Mucosa of gallbladder (tissue), 1 donor: ENCODE data around the gene BCL11A. TPM values are rescaled to one million over a fixed set of nuclear protein-coding genes. Genes with fewer than 3 reads are reported as not detected.

Source experiments
- DNase-seq: peaks from one replicate; pipeline ENCODE4 v3.0.0-alpha.2; 2020; ENCODE audit warnings: low spot score
- total RNA-seq: library from RNA; stranded (reverse); gene quantifications from one replicate; pipeline ENCODE4 v1.2.1, GENCODE V29; 2021
- donor health status: DM: no; HTN: no; CAD: no.

The BCL11A gene
- total RNA-seq, 1 donor from 2014 or later: 21.3 TPM

GRCh38 chr2:60486067-60486466, 67.4 kb downstream of the BCL11A start:
- DNase-seq: no peak

GRCh38 chr2:60485550-60485949, 67.9 kb downstream of the BCL11A start:
- DNase-seq: no peak

- DNase-seq: no peak
These were observed 68.4 kb downstream of the BCL11A start for GRCh38 chr2:60485055-60485454.

GRCh38 chr2:60484133-60484645, 69.3 kb downstream of the BCL11A start:
- DNase-seq: no peak

DNA sequence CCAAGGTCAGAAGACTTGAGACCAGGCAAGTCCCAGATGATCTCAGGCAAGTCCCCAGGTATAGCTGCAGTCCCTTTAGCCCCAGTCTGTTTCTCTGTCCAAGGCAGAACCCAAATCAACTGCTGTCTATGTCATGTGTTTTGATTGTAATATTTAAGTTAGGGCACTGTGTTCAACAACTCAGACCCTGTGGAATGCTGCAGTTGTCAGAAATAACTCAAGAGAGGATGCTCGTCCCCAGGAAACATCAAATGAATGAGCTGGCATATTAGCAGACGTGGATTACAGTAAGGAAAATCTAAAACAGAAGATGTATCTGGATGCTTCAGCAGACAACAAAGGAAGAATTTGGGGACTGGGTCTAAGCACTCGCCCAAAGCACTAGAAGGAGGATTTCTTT, 70.1 kb downstream of the BCL11A start:
- no peak for DNase-seq

DNA sequence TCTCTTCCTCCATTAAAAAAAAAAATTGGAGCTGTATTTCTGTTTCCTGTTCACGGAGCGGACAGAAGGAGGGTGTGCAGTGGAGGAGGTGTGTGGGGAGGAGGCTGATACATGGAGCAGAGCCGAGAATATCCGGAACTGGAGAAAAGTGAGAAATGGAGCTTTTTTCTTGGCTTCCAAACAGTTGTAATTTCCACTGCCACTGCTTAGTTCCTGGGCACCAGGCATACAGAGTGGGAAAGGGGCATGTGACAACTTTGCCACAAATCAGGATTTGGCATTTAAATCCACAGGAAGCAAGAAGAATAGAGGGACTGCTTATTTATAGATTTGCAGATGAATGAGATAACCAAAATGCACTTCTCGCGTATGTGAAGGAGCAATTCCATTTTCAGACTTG, 71.2 kb downstream of the BCL11A start:
- no peak for DNase-seq

- no peak for DNase-seq
These were observed 72.2 kb downstream of the BCL11A start for GRCh38 chr2:60481257-60481656.

- peak; percentile 18 for DNase-seq
These were observed 73.2 kb downstream of the BCL11A start for GRCh38 chr2:60480089-60480773.

GRCh38 chr2:60479226-60480088, 74.0 kb downstream of the BCL11A start:
- no peak for DNase-seq

DNA sequence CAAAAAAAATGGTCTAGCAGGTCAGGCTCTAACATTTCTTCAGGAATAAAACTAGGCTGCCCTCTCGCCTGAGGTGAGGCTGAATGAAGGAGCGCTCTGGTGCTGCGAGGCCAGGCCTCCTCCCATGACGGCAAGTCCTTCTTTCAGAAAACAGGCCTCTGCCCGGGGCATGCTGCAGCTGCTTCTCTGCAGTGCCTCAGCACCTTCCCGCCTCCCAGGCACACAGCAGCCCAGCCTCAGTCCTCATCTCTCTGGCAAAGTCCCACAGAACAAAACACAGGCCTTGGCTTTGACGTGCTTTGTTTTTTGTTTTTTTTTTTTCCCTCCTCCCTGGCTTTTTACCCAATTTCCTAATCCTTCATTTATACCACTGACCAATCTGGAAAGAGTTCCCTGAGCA, 74.8 kb downstream of the BCL11A start:
- no peak for DNase-seq

DNA sequence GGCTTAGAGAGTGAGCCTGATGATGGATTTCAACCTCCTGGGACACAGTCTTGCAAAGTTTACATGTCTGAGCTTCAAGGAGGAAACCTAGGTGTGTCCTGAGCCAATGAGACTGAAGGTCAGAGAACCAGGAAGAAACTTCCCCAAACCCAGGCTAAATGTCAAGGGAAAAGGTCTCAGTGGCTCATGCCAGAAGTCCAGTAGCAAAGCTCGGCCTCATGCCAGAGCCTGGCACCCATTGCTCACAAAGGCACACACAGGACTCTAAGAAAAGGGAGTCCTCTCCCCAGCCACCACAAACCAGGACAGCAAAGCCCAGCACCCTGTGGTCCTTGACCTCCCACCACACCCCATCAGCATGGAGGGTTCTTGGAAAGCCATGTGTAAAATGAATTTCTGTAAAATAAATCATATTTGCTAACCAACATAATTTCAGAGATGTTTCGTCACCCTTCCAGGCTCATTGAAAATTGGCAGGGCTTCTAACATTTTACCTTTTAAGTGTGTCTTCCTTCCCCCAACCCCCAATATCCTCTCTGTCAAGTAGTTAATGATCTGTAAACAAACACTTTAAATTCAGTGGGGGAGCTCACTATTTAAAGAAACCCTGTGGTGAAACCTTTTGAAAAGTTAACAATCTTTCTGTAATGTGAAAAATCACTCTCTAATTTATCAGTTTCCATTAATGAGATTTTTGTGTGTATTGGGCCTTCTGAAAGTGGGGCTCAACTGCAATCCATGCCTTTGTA, 77.1 kb downstream of the BCL11A start:
- DNase-seq: no peak

DNA sequence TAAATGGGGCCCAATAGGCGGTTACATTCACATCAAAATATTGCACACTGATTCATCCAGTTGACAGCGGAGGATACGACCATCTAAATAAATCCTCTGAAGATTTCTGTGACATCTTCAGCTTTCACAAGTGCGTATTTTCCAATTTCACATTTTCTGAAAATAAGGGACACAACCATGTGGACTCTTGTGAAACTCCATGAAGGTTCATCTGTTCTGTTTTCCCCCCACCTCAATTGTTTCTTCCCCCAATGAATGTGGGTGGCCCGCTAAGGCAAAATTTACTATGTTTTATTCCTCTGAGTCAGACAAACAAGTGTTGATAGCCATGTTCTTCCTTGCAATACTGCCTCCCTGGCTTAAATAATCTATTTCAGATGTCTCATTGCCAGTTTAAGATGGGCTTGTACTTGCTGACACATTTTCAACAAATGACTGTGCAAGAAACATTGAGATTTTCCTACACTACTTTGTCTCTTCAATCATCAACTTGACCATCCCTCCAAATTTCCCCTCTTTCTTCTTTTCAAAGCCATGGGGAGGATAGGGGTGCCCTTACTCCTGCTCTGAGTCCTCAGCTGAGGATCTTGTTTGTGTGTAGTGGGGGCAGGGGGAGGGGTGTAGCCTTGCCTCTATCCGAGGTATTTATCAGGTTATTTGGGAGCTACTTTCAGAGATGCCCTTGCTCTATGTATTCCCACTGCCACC, 78.2 kb downstream of the BCL11A start:
- no peak for DNase-seq

DNA sequence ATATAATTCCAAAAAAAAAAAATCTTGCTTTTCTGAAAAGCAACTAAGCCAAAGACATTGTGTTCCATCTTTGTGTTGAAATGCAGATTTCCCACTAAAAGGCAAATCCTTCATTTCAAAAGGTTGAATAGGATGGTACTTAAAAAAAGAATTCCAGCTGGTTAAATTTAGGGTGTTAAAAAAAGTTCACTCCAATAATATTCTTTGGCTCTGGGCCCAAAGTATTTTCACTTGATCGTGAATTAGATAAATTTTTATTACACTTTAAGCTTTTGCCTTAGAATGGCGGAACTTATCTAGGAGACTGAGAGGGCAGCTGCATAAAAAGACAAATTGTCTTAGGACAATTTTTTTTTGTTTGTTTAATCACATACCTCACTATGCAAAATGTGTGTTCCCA, 79.2 kb downstream of the BCL11A start:
- no peak for DNase-seq

DNA sequence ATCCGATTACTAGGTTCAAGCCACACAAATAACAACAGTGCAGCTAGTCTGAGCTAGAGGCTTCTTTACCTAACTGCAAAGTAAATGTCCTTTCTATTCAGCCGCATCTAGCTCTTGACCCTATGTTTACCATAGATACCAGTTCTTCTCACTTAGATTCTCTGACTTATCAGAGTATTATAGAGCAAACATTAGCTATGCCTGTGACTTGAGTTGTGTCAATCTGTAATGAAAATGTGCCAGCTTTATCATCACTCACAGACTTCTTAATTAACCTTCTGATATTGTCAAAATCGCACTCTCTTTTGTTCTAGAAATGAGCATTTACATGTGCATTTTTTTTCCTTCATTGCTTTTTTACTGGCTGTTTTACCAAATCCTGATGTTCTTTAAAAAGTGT, 79.9 kb downstream of the BCL11A start:
- DNase-seq: no peak

DNA sequence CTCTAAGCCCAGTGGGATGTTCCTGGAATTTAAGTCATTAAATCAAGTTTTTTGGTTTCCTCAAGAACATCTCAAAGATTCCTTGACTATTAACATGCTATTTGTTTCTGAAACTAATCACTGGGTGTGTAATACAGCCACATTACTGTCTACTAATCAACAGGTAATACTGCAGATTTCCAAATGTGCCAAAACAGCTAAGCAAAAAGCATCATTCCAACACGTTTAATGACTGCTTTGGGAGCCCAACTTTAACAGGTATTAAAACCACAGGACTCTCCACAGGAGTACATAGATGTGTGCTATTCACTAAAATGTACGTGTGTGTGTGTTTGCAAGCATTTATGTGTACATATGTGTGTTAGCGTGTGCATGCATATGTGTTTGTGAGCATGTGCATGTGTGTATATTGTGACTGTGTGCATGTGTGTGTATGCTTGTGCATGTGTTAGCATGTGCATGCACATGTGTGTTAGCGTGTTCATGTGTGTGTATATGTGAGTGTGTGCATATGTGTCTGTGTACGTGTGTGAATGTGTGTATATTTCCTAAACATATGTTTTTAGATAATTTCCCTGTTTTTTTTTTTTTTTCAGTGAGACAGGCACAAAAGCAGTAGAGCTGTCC, 80.7 kb downstream of the BCL11A start:
- no peak for DNase-seq

- DNase-seq: no peak
These were observed 81.4 kb downstream of the BCL11A start for GRCh38 chr2:60472041-60472440.

GRCh38 chr2:60470340-60470739, 83.1 kb downstream of the BCL11A start:
- no peak for DNase-seq

DNA sequence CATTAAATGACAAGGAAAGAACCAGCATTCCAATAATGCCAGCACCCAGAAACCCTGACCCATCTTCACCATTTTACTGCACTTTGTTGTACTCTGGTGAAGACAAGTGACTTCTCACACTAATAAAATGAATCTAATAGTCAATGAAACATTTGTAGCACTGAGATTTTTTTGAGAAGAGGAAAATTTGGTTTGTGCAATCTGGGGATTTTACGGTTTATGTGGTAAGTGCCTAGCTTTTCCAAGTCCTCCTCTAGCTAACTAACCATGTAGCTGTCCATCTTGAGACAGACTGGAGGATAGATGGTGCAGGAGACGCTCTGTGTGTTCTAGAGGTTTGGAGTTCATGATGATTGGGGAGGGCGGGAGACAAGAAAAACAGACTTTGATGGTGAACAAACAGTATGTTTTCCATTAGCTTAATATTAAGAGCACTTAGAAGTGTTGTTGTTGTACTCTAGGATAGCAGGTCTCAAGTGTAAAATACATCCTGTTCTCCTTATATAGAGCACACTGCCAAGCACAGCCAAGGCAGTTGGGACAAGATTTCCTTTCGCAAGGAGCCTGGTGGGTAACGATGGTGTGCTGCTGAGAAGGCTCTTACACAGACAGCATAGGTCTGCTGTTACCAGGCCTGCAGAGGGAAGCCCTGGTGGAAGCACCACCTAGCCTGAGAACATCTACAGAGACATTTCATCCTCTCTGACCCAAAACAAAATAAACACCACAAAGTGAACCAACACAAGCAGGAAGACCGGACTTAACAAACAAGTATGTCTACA, 83.7 kb downstream of the BCL11A start:
- no peak for DNase-seq

- no peak for DNase-seq
These were observed 84.9 kb downstream of the BCL11A start for GRCh38 chr2:60468382-60469085.
